GM21367 (cell line): Measurements from ENCODE around the gene NPIPB6.

Source experiments
- ATAC-seq: cut with Tn5 transposase; IDR thresholded peaks from one replicate; pipeline ENCODE4 v1.9.1; 2021; ENCODE audit not compliant: unreplicated experiment

The NPIPB6 gene

GRCh38 chr16:28324235-28324886 lies 38.9 kb downstream of the NPIPB6 start:
- ATAC-seq = no peak

- ATAC-seq = no peak
Measured at GRCh38 chr16:28321700-28322411, 41.5 kb downstream of the NPIPB6 start.

DNA sequence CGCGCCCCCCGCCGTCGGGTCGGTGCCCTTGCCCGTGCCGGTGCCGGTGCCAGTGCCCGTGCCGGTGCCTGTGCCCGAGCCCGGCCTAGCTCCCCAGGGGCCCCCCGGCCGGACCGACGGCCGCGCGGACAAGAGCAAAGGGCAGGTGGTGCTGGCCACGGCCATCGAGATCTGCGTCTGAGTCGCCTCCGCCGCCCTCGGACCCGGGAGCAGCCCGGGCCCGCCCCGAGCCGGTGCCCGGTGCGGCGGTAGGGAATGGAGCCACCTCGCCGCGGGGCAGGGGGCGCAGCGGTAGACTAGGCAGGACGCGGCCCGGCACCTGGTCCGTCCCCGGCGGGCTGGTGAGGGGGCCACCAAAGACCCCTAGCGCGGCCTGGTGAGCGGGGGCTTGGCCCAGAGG lies 42.6 kb downstream of the NPIPB6 start:
- no peak for ATAC-seq

- ATAC-seq = no peak
Measured at GRCh38 chr16:28320023-28320561, 43.2 kb downstream of the NPIPB6 start.

DNA sequence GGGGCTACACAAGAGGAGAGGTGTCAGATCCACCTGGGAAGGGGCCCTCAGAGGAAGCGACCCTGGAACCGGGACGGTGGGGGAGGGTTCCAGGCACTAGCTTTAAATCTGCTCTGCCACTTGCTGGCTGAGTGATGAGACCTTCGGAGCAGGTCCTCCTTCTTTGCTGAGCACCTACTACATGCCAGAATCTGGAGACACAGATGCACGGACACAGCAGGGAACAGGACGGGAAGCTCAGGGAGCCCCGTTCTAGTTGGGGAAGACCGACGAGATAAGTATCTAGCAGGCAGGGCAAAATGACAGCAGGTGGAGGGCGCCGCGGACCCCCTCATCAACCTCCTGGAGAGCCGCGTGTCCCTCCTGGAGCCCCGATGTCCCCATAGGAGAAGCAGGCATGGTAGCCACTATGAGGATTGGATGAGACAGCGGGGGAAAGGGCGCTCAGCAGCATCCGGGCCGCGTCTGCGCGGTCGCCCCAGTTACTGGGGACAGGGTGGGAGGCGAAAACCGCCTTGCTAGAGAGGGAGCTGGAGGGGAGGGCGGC lies 43.8 kb downstream of the NPIPB6 start:
- ATAC-seq = no peak

DNA sequence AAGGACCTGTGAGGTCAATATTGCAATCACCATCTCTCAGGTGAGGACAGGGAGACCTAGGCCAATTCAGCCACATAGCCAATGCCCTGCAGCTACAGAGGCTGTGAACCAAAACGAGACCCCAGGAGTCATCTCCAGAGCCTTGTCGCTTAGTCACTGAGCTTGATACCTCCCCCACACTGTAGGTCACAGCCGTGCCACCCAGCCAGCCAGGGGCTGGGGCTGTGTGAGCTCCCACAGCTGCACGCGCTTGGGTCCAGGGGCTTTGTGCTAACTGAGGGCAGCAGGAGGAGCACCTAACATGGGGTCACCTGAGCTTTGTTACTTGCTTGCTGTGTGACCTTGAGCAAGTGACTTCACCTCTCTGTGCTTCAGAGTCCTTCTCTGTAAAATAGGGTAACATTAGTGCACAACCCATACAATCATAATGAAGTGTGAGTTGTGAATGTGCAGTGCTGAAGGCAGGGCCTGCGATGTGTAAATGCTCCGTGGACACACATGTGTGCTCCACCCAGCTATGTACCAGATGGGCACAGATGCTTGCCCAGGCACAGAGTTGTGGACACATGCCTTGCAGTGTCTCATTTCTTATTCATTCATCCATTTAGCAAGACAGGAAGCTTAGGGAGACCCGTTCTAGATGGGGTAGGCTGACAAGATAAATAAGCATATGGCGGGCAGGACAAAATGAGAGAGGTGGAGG lies 45.1 kb downstream of the NPIPB6 start:
- no peak for ATAC-seq

GRCh38 chr16:28317040-28317880 lies 46.0 kb downstream of the NPIPB6 start:
- ATAC-seq = no peak

- no peak for ATAC-seq
Measured at GRCh38 chr16:28316054-28316453, 47.3 kb downstream of the NPIPB6 start.

DNA sequence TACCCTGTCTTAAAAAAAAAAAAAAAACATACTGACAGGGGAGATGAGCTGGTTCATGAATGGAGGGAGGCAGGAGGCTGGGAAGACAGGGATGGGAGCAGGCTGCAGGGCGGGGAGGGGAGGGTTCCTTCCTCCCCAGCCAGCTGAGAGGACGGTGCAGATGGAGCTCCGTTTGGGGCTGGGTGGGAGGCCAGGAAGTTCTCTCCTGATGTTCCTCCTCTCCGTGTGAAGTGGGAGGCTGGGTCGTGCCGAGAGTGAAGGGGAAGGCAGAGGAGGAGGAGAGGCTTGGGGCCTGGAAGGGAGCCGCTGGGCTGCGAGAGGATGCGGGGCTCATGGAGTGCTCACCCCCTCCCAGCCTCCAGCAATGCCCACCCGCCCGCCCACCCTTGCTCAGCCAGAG lies 49.7 kb downstream of the NPIPB6 start:
- ATAC-seq = no peak

- no peak for ATAC-seq
Measured at GRCh38 chr16:28312327-28312726, 51.0 kb downstream of the NPIPB6 start.

- ATAC-seq = no peak
Measured at GRCh38 chr16:28311913-28312312, 51.4 kb downstream of the NPIPB6 start.

DNA sequence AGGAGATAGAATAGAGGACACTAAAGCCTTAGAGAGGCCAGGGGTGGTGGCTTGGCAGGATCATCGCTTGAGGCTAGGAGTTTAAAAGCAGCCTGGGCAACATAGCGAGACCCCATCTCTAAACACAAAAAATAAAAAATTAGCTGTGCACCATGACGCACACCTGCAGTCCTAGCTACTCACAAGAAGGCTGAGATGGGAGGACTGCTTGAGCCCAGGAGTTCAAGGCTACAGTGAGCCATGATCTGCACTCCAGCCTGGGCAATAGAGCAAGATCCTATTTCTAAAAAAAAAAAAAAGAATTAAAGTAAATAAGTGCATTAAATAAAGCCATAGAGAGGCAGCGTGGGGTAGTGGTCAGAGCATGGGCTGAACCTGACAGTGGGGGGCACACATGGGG lies 51.9 kb downstream of the NPIPB6 start:
- ATAC-seq = no peak

GRCh38 chr16:28310796-28311195 lies 52.5 kb downstream of the NPIPB6 start:
- ATAC-seq = no peak

DNA sequence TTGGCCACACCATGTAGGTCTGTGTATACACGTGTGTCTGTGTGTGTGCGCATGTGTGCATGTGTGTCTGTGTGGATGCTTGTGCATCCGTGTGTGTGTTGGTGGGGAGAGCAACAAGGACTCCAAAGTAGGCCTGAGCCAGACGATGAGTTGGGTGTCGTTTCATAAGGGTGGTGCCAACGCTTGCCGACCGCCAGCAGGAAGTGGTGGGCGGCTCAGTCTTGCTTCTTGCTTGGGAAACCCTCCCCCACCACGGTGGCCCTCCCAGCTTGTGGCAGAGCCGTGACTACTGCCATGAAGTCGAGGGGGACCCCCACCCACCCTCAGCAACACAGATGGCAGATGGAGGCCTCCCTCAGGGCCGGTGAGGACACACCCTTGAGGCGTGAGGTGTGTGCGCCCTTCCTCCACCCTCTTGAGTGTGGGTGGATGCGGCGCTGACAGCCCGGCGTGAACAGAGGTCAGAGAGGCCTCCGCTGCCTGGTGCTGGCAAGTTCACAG lies 53.4 kb downstream of the NPIPB6 start:
- no peak for ATAC-seq

DNA sequence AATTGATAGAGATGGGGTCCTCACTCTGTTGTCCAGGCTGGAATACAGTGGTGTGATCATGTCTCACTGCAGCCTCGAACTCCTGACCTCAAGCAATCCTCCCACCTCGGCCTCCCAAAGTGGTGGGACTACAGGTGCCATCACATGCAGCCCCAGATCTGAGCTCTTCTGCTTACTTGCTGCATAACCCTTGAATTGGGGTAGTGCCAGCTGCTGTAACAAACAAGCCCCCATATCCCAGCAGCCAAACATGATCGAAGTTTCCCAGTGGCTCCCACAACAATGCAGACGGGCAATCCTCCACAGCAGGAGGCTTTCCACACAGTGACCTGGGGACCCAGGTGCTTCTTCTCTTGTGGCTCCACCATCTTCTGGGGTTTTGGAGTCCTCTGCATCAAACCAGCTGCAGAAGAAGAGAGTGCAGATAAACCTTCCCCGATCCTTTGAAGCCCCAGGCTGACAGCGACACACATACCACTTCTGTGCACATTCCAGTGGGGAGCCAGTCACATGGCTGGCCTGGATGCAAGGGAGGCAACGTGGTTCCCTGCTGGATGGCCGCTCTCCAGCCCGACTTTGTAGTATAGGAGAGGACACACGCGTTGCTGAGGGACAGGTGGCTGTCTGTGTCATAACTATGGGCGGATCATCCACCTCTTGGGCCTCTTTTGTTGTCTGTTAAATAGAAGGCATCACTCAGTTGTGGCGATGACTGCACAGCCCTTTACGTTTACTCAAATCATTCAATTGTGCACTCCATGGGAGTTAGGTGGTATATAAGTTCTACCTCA lies 54.3 kb downstream of the NPIPB6 start:
- ATAC-seq = no peak

GRCh38 chr16:28307936-28308335 lies 55.4 kb downstream of the NPIPB6 start:
- ATAC-seq = no peak

DNA sequence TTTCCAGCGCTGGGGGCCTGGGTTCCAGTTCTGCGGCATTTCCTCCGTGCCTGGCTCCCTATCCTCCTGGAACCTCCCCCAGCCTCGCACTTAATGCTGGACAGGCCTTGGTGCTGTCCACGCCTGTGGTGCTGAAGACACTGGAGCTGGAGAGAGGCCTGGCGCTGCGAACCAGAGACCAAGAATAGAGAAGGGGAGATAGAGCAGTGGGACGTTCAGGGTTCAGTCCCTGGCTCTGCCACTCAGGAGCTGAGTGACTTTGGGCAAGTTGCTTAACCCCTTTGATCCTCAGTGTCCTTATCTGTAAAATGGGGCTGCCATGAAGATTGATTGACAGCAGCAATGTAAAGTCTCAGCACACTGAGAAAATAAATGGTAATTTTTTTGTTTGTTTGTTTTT lies 59.1 kb downstream of the NPIPB6 start:
- ATAC-seq = no peak

DNA sequence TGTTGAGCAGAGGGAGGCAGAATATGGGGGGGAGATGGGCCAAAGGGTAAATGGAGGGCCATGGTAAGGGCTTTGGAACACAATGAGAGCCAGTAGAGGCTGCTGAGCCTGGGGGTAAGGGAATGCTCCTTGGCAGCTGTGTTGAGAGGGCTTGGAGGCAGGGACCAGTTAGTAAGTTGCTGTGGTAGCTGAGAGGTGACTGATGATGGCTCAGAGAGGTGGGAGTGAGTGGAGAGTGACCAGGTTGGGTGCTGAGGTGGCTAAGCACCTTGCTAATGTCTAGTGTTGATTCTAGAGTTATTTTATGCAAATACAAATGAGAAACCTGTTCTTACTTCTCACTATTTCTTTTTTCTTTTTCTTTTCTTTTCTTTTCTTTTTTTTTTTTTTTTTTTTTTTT lies 60.2 kb downstream of the NPIPB6 start:
- ATAC-seq = no peak

GRCh38 chr16:28301620-28302019 lies 61.7 kb downstream of the NPIPB6 start:
- ATAC-seq = no peak

GRCh38 chr16:28301154-28301553 lies 62.2 kb downstream of the NPIPB6 start:
- ATAC-seq = no peak
